DND-41 (cell line): Measurements from ENCODE around the gene EFNA2.

Source experiments
- CTCF ChIP-seq: IDR thresholded peaks from 2 replicates; pipeline ENCODE4 v1.5.1; 2012; ENCODE audit warnings: borderline replicate concordance, low read length, moderate library complexity, mild to moderate bottlenecking; ENCODE audit not compliant: poor library complexity, severe bottlenecking; ENCODE audit errors: extremely low read depth
- EZH2 ChIP-seq: IDR thresholded peaks from 3 replicates; pipeline ENCODE4 v1.6.1; 2012; ENCODE audit warnings: borderline replicate concordance, low read depth, mild to moderate bottlenecking, moderate library complexity, low read length, inconsistent platforms; ENCODE audit not compliant: severe bottlenecking

GRCh38 chr19:1276628-1277022 lies 9.0 kb upstream of the EFNA2 start:
- TF ChIP-seq CTCF, result no peak
- no peak for TF ChIP-seq EZH2
